Endodermal cell (in vitro differentiated cells): ENCODE measurements around the gene SRGAP3. TPM values are rescaled to one million over a fixed set of nuclear protein-coding genes. Genes with fewer than 3 reads are reported as not detected.

Source experiments
- DNase-seq: peaks from one replicate; pipeline ENCODE4 v3.0.0-alpha.2; 2017
- H3K27ac ChIP-seq: 2 replicates; pipeline ENCODE4 v1.5.1; 2013; ENCODE audit warnings: mild to moderate bottlenecking, low read depth, low read length, moderate library complexity
- H3K27me3 ChIP-seq: 2 replicates; pipeline ENCODE4 v1.6.1; 2013; ENCODE audit warnings: mild to moderate bottlenecking, low read length, moderate library complexity; ENCODE audit not compliant: insufficient read depth, control insufficient read depth, poor library complexity, severe bottlenecking
- H3K36me3 ChIP-seq: 2 replicates; pipeline ENCODE4 v1.7.0; 2013; ENCODE audit warnings: mild to moderate bottlenecking, low read length, moderate library complexity; ENCODE audit not compliant: control insufficient read depth, insufficient read depth
- H3K4me1 ChIP-seq: one replicate; pipeline ENCODE4 v1.7.0; 2013; ENCODE audit warnings: low read length; ENCODE audit not compliant: control insufficient read depth, insufficient read depth
- H3K4me3 ChIP-seq: 2 replicates; pipeline ENCODE4 v1.5.1; 2013; ENCODE audit warnings: mild to moderate bottlenecking, low read length, moderate library complexity
- H3K9ac ChIP-seq: 2 replicates; pipeline ENCODE4 v1.6.1; 2013; ENCODE audit warnings: mild to moderate bottlenecking, low read length, moderate library complexity; ENCODE audit not compliant: poor library complexity, severe bottlenecking; ENCODE audit errors: extremely low read depth
- H3K9me3 ChIP-seq: 2 replicates; pipeline ENCODE4 v1.6.1; 2013; ENCODE audit warnings: mild to moderate bottlenecking, low read length, moderate library complexity; ENCODE audit not compliant: control insufficient read depth
- H3K27ac Mint-ChIP-seq: 2 replicates; pipeline ENCODE4 v1.8.0; 2020; ENCODE audit warnings: mixed read lengths
- H3K27me3 Mint-ChIP-seq: 2 replicates; pipeline ENCODE4 v1.8.0; 2021; ENCODE audit warnings: mild to moderate bottlenecking, mixed read lengths; ENCODE audit not compliant: insufficient read depth
- H3K36me3 Mint-ChIP-seq: 2 replicates; pipeline ENCODE4 v1.8.0; 2020; ENCODE audit warnings: low read depth, mixed read lengths
- H3K4me1 Mint-ChIP-seq: 2 replicates; pipeline ENCODE4 v1.8.0; 2020; ENCODE audit warnings: mixed read lengths
- H3K4me3 Mint-ChIP-seq: 2 replicates; pipeline ENCODE4 v1.8.0; 2020; ENCODE audit warnings: mild to moderate bottlenecking, moderate library complexity, mixed read lengths
- H3K9me3 Mint-ChIP-seq: 2 replicates; pipeline ENCODE4 v1.8.0; 2020; ENCODE audit warnings: mild to moderate bottlenecking, mixed read lengths
- WGBS, 2 experiments: methylation state at CpG; one replicate each; pipeline versions ENCODE4 v1.1.5 to v1.1.7; 2013; ENCODE audit warnings: missing lambda C conversion rate in 2 of 2, mixed read lengths in 1 of 2; ENCODE audit not compliant: insufficient coverage in 1 of 2, insufficient read length in 1 of 2; 5-methylcytosine and 5-hydroxymethylcytosine counted together
- total RNA-seq, 2 donors: library from RNA; stranded (reverse); fragmentation: NEBNext Ultra II Directional in 1 of 2; extraction: Animal tissue kit (Norgen Biotek cat#: 25700) in 1 of 2; gene quantifications; 2 replicates in 1 of 2; 3 replicates in 1 of 2; pipeline ENCODE4 v1.2.1, GENCODE V29; 2021
- TF ChIP-seq, protein P1 (sequence below): fragments of 200-600 bp; sonication (generic); conservative IDR thresholded peaks from 2 replicates; pipeline ENCODE4 v1.5.0; 2021; ENCODE audit warnings: antibody characterized with exemption, mild to moderate bottlenecking

Gene SRGAP3
- total RNA-seq, 2 donors from 2014 or later, result 5.0 to 8.1 TPM

GRCh38 chr3:9201266-9201665 lies 48.2 kb downstream of the SRGAP3 start:
- peaks cover 3% of the 10 kb centered on the region for H3K27me3 Mint-ChIP-seq

DNA sequence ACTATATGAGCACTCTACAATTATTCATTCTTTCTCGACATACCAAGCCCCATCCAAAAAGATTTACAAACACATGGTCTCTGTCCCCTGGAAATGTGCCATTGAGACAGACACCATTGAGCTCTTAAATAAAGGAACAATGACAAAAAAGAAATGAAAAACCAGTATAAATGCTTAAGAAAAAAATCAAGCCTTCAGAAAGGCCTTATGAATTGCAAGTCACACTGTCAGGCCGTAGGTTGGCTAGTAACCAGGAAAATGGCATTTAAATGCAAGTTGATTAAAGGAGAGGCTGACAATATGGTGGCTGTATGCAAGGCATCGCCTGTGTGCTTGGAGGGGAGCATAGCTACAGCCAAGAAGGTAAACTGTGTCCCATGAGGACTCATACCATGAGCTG lies 49.7 kb downstream of the SRGAP3 start:
- Mint-ChIP-seq H3K4me1 (peaks cover 47% of the 10 kb centered on the region), H3K36me3 (no peaks in the 10 kb centered on the region), H3K9me3 (no peaks in the 10 kb centered on the region), H3K27me3 (peaks cover 3% of the 10 kb centered on the region), H3K4me3 (no peak overlapping the region), H3K27ac (no peak overlapping the region)
- no peak for DNase-seq
- H3K4me1 ChIP-seq, result peaks cover 12% of the 10 kb centered on the region
- no peak overlapping the region for H3K9ac ChIP-seq
- H3K27me3 ChIP-seq, result no peaks in the 10 kb centered on the region
- WGBS, 2 experiments, result 83 to 86% methylated on average over 1 to 3 of the region's 3 CpGs
- peak overlapping the region; percentile 74 for H3K27ac ChIP-seq
- no peaks in the 10 kb centered on the region for H3K9me3 ChIP-seq
- no peaks in the 10 kb centered on the region for H3K36me3 ChIP-seq
- TF ChIP-seq, protein P1, sequence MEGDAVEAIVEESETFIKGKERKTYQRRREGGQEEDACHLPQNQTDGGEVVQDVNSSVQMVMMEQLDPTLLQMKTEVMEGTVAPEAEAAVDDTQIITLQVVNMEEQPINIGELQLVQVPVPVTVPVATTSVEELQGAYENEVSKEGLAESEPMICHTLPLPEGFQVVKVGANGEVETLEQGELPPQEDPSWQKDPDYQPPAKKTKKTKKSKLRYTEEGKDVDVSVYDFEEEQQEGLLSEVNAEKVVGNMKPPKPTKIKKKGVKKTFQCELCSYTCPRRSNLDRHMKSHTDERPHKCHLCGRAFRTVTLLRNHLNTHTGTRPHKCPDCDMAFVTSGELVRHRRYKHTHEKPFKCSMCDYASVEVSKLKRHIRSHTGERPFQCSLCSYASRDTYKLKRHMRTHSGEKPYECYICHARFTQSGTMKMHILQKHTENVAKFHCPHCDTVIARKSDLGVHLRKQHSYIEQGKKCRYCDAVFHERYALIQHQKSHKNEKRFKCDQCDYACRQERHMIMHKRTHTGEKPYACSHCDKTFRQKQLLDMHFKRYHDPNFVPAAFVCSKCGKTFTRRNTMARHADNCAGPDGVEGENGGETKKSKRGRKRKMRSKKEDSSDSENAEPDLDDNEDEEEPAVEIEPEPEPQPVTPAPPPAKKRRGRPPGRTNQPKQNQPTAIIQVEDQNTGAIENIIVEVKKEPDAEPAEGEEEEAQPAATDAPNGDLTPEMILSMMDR, result no peak
- no peak overlapping the region for H3K4me3 ChIP-seq

More at GRCh38 chr3:9201266-9201665, 48.2 kb downstream of the SRGAP3 start:
- Mint-ChIP-seq H3K36me3 (no peaks in the 10 kb centered on the region), H3K27ac (no peak overlapping the region), H3K4me1 (peaks cover 51% of the 10 kb centered on the region), H3K9me3 (no peaks in the 10 kb centered on the region), H3K4me3 (no peak overlapping the region)
- Histone ChIP-seq H3K27ac (peak overlapping the region; percentile 97), H3K36me3 (no peaks in the 10 kb centered on the region), H3K27me3 (no peaks in the 10 kb centered on the region), H3K4me3 (no peak overlapping the region), H3K9me3 (no peaks in the 10 kb centered on the region), H3K4me1 (peaks cover 12% of the 10 kb centered on the region), H3K9ac (no peak overlapping the region)
- DNase-seq, result no peak
- 90 to 92% methylated on average over 3 to 5 of the region's 5 CpGs for WGBS, 2 experiments
- TF ChIP-seq, protein P1, result no peak

DNA sequence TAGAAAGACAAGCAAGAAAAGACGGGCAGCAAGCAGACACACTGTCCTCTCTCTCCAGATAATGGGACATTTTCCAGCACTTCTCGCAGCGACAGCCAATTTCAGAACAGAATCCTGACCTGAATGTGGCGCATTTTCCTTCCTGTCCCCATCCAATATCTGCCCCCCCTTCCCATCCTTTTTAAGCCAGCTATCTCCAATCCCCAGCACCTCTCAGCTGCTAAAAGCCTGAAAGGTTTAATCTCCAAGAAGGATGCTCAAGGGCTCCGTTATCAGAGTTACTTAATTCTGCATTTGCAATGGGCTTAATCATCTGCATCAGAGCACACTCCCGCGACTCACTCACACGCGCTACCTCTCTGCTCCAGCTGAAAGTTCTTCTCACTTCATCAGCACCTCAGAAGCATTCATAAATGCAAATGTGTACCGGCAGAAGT lies 50.5 kb downstream of the SRGAP3 start:
- Histone ChIP-seq H3K9me3 (no peaks in the 10 kb centered on the region), H3K27me3 (no peaks in the 10 kb centered on the region), H3K9ac (no peak overlapping the region), H3K4me1 (peaks cover 10% of the 10 kb centered on the region), H3K4me3 (no peak overlapping the region), H3K36me3 (no peaks in the 10 kb centered on the region), H3K27ac (peak overlapping the region; percentile 74)
- Mint-ChIP-seq H3K36me3 (no peaks in the 10 kb centered on the region), H3K27me3 (peaks cover 3% of the 10 kb centered on the region), H3K9me3 (no peaks in the 10 kb centered on the region), H3K4me3 (no peak overlapping the region), H3K4me1 (peaks cover 45% of the 10 kb centered on the region), H3K27ac (no peak overlapping the region)
- DNase-seq, result no peak
- WGBS, 2 experiments, result 80 to 87% methylated on average over 10 of the region's 10 CpGs
- TF ChIP-seq, protein P1, result no peak
